ENCODE measurements around the gene PTPRH.

DNA sequence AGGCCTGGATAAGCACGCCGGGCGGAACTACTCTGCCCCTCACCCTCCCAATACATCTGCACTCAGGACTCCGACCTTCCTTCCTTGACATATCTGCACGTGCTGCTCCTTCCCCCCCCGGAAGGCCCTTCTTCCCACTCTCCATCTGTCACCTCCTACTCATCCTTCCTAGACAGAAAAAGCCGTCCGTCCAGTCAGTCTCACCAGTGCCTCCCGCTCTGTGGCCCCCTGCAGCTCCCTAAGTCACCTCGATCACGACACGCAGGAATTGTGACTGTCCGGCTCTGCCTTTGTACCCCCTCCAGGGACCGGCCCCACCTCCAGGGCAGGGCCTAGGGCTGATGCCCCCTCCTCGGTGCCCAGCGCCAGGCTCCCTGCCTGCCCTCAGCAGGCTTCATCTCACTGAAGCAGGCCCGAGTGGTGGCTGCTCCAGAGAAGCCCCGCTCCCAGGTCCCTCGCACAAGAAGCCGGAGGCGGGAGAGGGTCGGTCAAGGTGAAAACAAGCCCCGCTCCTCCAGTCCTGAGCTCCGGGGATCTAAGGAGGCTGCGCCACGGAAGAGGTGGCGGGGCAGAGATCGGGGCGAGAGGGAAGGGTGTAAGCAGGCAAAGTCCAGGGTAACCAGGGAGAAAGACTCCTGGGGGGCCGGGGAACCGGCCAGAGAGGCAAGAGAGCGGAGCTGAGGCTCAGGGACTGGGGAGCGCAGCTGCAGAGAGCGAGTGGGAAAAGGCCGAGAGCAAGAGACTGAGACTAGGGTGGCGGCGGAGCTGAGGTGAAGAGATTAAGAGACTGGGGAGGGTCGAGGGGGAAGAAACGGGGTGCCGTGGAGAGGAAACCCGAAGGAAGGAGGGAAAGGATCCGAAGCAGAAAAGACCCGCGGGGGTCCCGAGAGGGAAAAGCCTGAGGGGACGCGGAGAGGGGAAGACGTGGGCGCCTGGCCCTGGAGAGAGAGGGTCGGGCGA lies 48.4 kb upstream of the PTPRH start:
- TF ChIP-seq POLR2AphosphoS5 (IDR thresholded peaks at IDR 0.05; ENCODE audit: borderline replicate concordance, low read depth, low read length) (no peak), EZH2 (IDR thresholded peaks at IDR 0.05) (no peak)
